HG03432 (cell line): ENCODE measurements around the gene PCSK1.

Experiments used
- ATAC-seq: cut with Tn5 transposase; IDR thresholded peaks from one replicate; pipeline ENCODE4 v1.9.1; 2021; ENCODE audit warnings: mild to moderate bottlenecking, moderate library complexity; ENCODE audit not compliant: unreplicated experiment

PCSK1 gene

GRCh38 chr5:96433066-96433447 is at the start of gene PCSK1:
TSS of gene PCSK1 (minus strand) at chr5:96433248. CDS start at chr5:96433042, 206 bp downstream.
- peak; percentile 28 for ATAC-seq

GRCh38 chr5:96481867-96482266 is 48.8 kb upstream of the PCSK1 start:
- ATAC-seq, result no peak

- no peak for ATAC-seq
Measured at GRCh38 chr5:96481009-96481786, 48.1 kb upstream of the PCSK1 start.

GRCh38 chr5:96478983-96479382 is 45.9 kb upstream of the PCSK1 start:
- ATAC-seq, result no peak

GRCh38 chr5:96476654-96477053 is 43.6 kb upstream of the PCSK1 start:
- no peak for ATAC-seq

DNA sequence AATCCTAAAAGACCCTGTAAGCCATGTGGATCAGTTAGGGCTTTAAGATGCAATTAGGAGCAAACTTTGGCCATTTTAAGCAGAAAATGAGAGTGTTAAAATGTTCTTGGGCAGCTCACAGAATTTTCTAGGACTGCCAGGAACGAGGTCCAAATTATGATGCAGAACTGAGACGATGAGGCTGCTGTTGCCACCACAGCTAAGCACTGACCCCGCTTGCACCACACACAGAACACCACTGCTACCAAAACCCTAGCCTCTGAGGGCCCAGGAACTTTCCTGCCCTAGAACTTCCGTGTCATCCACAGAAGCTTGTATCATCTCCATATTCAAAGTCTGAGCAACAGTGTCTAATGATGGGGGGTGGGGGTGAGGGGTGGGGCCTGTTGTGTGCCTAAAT is 41.0 kb upstream of the PCSK1 start:
- ATAC-seq, result no peak

DNA sequence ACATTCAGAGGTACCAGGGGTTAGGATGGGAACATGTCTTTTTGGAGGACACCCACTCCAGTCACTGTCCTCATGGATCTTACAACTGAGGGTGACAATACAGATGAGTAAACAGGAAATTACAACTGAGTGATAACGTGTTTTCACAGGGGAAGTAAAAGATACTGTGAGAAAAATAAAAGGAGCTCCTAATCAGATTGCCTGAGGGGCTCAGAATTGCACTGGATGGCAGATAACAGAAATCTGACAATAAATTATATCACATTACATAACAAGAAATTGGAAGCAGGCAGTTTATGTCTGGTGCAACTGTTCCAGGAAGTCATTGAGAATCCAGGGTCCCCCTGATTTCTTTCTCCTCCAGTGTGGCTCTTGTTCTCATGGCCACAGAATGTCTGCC is 40.1 kb upstream of the PCSK1 start:
- no peak for ATAC-seq

DNA sequence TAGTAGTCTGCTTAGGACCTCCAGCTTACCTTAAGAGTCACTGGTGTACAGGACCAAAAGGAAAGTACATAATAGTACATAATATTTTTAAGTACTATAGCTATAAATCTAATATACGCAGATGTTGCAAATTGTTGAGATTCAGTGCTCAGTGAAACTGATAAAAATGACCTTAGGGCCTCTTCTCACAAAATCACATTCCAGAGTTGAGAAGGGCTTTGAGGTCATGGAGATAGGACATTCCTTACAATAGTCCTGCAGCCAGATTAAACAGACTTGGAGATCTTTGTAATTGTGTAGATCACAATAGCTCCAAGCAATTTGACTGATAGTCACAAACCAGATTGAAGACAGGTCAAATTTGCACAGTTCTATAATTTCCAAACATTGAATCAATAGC is 37.7 kb upstream of the PCSK1 start:
- no peak for ATAC-seq

DNA sequence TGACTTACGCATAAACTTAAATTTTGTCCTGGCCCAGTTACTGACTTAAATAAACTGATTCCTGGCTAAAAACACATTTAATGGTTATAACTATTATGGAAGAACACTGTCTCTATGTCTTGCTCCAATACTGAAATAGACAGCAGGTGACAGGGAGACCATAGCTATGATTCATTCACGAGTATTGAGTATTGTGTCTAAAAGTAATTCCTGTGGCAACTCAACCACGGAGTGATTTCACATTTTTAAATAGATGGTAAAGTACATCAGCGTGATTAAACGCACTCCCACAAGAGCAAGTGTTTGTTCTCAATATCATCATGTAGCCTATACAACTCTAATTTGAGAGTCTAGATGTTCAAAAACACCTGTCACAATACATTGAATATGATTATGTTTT is 35.9 kb upstream of the PCSK1 start:
- no peak for ATAC-seq

DNA sequence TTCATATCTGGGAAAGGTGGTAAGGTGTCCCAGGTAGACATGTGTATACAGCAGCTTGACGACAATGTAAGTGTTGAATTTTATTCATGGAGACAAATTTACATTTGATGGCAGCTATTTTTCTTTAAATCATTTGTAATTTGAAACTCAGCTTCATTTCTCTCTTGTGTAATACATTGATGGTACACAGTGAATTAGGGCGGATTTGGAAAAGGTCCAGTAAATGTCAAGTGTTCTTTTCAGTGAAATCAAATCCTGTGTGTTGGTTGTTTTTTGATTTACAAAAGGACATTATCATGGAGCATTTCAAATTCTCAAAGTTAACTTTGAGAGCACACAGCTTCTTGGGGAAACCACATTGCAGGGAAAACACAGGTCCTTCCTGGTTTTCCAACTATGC is 30.0 kb upstream of the PCSK1 start:
- no peak for ATAC-seq

DNA sequence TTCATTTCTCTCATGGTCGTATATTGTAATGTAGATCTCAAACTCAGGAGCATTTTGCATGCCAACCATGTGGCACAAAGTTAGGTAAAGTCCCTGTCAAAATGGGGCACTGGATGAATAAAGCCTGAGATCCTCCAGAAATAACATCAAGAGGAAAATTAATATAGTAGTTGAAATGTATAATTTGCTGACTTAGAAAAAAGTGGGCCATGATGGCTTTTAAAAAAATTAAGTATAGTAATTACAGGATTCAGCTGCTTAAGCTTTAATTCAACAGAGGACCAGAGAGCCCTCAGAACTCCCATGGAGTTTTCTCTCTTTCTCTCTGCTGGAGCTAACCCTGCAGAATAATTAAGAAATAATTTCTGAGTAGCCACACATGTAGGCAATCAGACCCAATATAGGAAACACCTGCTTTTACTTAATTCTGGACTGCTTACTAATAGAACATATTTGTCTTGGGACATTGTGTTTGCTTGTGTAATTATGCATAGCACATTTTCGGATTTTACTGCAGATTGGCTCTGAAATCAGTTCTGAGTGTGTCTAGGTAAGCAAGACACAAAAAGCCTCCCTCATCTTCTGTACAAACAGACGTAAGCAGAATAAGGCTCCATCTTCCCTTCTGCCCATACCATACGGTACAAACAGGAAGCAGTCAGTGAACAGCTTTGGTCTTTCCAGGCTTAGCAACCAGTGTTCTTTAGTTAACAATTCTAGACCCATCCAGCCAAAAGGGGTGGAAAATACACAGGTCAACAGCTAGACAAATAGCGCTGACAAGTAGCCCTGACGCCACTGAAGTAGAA is 26.5 kb upstream of the PCSK1 start:
- no peak for ATAC-seq

- ATAC-seq, result no peak
Measured at GRCh38 chr5:96458176-96458575, 25.1 kb upstream of the PCSK1 start.

GRCh38 chr5:96455789-96456188 is 22.7 kb upstream of the PCSK1 start:
- no peak for ATAC-seq

DNA sequence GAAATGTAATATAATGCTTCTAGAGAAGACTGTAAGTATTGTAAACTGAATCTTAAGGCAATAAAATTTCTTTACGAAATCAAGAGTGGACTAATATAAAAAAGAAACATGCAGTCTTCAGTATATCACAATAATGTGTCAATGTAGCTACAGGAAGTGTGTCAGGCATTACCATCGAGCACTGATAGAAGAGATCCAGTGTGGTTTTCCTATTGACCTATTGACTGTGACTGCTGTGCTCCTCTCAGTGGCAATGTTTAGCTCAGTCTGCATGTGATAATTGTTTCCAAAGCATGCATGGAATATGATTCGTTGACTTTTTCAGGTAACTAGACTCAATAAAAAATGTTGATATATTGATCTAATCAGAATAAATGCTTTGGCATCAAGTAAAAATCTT is 20.3 kb upstream of the PCSK1 start:
- ATAC-seq, result no peak

DNA sequence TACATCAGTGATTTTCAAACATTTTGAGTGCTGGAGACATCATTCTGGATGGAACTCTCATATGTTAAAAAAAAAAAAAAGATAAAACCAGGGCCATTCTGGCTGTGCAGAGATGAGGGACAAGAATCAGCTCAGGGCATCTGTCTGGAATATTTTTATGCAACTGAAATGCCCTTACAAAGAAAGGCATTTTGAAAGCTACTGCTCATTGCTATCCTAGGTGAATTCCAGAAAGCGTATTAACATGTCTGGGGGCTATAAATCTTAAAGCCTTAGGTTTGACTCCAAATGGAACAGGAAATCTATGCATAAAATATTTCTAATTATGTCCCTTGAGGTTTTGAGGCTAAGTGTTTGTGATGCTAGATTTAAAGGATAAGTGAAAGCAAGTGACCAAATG is 14.9 kb upstream of the PCSK1 start:
- ATAC-seq, result no peak

- ATAC-seq, result peak; percentile 31
Measured at GRCh38 chr5:96440185-96440538, 7.1 kb upstream of the PCSK1 start.

DNA sequence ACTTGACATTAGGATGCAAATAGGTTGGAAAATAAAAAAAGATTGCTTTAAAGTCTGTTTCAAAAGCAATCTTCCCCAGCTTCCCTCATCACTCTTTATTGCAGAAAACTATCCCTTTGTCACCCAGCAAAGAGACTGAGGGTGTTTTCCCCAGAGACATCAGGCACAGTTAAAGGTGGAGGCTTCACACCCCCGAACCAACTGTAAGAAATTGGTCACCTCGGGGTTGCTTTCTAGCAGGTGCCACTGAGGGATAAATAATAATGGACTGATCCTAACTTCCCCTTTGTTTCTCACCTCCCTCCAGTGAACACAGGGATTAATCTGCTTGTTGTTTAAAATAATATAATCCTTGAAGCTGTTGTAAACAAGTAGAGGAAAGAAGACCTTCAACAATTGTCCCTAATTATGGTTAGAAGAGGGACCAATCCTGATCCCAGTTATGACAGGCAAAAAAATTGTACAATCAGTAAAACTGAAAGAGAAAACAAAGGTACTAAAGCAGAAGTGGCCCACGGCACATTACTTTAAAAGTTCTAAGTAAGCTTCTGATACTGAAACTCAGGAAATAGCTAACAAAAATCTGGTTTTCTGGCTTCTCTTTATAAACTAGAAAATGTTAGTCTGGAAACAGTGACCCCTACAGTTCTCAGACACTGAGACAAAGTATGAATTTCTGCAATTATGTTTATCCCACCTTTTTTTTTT is 6.6 kb upstream of the PCSK1 start:
- peak; percentile 95 for ATAC-seq

GRCh38 chr5:96434201-96434645 is 1.2 kb upstream of the PCSK1 start:
- peak; percentile 76 for ATAC-seq

GRCh38 chr5:96432216-96433065 is 607 bp downstream of the PCSK1 start:
- peak; percentile 55 for ATAC-seq

- no peak for ATAC-seq
Measured at GRCh38 chr5:96431376-96432187, 1.5 kb downstream of the PCSK1 start.
